MM.1S (cell line): ENCODE data around the gene TRIP6.

Experiments used
- EZH2 ChIP-seq: fragments of 300-600 bp; sonication (generic); optimal IDR thresholded peaks from 2 replicates; pipeline ENCODE3; 2017; ENCODE audit warnings: low read depth, mild to moderate bottlenecking, antibody characterized with exemption, low read length, mixed read lengths
- TF ChIP-seq, protein P1 (sequence below): fragments of 300-600 bp; sonication (generic); IDR thresholded peaks from 2 replicates; pipeline ENCODE4 v1.5.1; 2016; ENCODE audit warnings: antibody characterized with exemption, low read length, mixed read lengths

- TF ChIP-seq, protein P1, sequence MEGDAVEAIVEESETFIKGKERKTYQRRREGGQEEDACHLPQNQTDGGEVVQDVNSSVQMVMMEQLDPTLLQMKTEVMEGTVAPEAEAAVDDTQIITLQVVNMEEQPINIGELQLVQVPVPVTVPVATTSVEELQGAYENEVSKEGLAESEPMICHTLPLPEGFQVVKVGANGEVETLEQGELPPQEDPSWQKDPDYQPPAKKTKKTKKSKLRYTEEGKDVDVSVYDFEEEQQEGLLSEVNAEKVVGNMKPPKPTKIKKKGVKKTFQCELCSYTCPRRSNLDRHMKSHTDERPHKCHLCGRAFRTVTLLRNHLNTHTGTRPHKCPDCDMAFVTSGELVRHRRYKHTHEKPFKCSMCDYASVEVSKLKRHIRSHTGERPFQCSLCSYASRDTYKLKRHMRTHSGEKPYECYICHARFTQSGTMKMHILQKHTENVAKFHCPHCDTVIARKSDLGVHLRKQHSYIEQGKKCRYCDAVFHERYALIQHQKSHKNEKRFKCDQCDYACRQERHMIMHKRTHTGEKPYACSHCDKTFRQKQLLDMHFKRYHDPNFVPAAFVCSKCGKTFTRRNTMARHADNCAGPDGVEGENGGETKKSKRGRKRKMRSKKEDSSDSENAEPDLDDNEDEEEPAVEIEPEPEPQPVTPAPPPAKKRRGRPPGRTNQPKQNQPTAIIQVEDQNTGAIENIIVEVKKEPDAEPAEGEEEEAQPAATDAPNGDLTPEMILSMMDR: no peak
- no peak for TF ChIP-seq EZH2
Measured at GRCh38 chr7:100822236-100823139, 44.7 kb upstream of the TRIP6 start.
